Measurements from ENCODE around the gene EMC1.

DNA sequence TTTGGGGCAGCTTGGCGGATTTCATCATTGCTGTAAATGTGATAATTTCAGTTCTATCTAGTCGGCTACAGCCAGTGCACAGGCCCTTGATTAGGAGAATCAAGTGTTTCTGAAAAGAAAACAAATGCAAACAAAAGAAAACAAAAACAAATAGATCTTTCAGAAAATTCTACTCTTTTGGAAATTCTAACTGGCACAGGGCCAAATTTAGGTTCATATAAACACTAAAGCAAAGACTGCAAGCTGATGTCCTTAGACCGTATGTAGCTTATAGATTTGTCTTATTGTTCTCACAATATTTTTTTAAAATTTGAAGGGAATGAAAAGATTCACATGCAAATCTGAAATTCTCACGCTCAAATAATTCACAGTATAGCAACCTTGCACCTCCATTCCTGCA, 52.5 kb downstream of the EMC1 start:
- TF ChIP-seq, protein P1, sequence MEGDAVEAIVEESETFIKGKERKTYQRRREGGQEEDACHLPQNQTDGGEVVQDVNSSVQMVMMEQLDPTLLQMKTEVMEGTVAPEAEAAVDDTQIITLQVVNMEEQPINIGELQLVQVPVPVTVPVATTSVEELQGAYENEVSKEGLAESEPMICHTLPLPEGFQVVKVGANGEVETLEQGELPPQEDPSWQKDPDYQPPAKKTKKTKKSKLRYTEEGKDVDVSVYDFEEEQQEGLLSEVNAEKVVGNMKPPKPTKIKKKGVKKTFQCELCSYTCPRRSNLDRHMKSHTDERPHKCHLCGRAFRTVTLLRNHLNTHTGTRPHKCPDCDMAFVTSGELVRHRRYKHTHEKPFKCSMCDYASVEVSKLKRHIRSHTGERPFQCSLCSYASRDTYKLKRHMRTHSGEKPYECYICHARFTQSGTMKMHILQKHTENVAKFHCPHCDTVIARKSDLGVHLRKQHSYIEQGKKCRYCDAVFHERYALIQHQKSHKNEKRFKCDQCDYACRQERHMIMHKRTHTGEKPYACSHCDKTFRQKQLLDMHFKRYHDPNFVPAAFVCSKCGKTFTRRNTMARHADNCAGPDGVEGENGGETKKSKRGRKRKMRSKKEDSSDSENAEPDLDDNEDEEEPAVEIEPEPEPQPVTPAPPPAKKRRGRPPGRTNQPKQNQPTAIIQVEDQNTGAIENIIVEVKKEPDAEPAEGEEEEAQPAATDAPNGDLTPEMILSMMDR (IDR thresholded peaks at IDR 0.05; ENCODE audit: borderline replicate concordance, extremely low read depth, low read length, poor library complexity, severe bottlenecking) = no peak
- no peak for TF ChIP-seq EZH2 (IDR thresholded peaks at IDR 0.05; ENCODE audit: borderline replicate concordance, low read depth, low read length, severe bottlenecking)
